ENCODE data around the gene CACNA2D3.

- TF ChIP-seq CTCF (IDR thresholded peaks at IDR 0.05; ENCODE audit: insufficient read depth, low read length, poor library complexity, severe bottlenecking), result no peak
- no peak for TF ChIP-seq EZH2phosphoT487 (conservative IDR thresholded peaks at IDR 0.05; ENCODE audit: low read length)
Measured at GRCh38 chr3:54358969-54359694, 236.8 kb downstream of the CACNA2D3 start.

Data from SU-DHL-6 (cell line).